GM19438 (cell line): ENCODE results near the gene UBASH3A.

ENCODE experiments used
- ATAC-seq: cut with Tn5 transposase; IDR thresholded peaks from one replicate; pipeline ENCODE4 v1.9.1; 2021; ENCODE audit warnings: low read depth; ENCODE audit not compliant: unreplicated experiment

Gene UBASH3A

DNA sequence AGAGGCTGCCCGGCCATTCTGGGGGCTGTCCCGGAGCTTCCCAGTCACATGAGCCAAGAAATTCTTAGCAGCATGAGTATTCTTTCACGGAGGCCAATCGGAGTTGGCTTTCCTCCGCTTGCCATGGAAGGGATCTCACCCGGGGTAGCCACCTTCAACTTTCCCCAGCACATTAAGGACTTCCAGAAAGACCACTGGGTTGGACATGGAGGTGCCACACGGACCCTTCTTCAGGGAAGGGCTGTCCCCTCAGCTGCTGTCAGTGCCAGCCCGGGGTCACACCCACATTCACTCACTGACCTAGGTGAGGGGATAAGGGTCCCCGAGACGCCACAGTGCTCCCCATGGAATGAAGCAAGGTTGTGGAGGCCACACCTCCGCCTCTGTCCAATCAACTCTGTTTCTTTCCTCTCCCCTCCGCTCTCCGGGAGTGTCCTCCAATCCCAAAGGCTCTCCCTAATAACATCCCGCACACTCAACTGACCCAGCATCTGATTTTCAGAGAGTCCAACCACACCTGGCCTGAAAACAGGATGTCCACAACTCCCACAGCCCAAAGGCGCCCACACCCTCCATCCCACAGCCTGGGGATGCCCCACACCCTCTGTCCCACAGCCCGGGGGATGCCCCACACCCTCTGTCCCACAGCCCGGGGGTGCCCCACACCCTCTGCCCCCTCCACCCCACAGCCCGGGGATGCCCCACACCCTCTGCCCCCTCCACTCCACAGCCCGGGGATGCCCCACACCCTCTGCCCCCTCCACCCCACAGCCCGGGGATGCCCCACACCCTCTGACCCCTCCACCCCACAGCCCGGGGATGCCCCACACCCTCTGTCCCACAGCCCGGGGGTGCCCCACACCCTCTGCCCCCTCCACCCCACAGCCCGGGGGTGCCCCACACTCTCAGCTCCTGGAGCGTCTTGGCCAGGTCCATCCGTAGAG lies 73.0 kb downstream of the UBASH3A start:
- no peak for ATAC-seq

DNA sequence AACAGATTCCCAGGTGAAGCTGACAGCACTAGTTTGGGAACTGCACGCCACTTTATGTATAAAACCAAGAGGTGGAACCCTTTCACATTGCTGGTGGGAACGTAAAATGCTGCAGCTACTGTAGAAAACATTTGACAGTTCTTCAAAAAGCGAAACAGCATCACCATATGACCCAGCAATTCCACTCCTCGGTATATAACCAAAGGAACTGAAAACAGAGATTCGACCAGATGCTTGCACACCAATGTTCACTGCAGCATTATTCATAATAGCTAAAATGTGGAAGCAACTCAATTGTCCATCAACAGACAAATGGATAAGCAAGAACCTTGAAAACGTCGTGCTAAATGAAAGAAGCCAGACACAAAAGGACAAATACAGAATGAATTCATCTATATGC lies 74.8 kb downstream of the UBASH3A start:
- ATAC-seq, result no peak

GRCh38 chr21:42479582-42479981 lies 75.9 kb downstream of the UBASH3A start:
- ATAC-seq, result no peak

- ATAC-seq, result no peak
Measured at GRCh38 chr21:42480736-42481135, 77.0 kb downstream of the UBASH3A start.

DNA sequence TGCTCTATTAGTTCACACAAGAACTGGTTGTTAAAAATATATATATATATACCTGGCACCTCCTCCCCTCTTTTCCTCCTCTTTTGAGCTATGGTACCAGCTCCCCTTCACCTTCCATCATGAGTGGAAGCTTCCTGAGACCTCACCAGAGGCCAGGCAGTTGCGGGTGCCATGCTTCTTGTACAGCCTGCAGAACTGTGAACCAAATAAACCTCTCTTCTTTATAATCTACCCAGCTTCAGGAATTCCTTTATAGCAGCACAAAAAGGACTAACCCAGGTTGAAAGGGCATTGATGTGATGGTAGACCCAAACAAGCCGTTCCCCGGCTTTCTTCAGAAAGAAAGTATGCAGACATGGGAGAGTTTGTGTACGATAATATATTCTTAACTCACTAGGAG lies 77.5 kb downstream of the UBASH3A start:
- no peak for ATAC-seq

GRCh38 chr21:42484966-42485365 lies 81.3 kb downstream of the UBASH3A start:
- ATAC-seq, result no peak

DNA sequence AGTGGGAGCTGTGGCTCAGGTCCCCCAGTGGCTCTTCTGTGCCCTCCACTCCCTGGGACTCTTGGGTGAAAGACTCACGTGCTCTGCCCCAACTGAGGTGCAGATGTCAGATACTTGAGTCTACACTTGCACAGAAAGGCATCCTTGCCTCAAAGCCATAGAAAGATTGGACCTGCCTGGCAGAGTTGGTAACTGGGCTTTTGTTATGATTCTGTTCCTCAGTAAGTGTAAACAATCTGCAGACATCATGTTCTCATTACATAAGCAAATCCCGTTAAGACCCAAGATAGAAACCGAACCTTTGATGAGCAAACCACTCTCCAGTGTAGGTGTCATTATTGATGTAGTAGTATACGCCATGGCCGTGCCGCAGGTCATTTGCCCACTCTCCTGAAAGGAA lies 82.4 kb downstream of the UBASH3A start:
- no peak for ATAC-seq

DNA sequence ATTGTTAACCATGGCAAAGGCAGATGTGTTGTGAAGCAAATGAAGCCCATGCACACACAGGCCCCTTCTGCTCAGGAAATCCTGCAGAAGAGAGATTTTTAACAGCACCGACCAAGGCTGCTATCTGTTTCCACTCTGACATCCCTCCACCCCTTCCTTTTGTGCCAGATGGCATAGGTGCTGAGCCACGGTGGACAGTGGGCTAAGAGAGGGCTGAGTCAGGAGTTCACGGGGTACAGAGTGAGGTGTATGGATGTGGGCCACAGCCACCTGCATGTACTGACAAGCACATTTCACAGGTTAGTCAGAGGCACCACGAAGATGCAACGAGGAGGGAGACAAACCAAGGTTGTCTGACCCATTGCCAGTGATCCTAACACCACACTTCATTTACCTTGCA lies 82.8 kb downstream of the UBASH3A start:
- ATAC-seq, result no peak

DNA sequence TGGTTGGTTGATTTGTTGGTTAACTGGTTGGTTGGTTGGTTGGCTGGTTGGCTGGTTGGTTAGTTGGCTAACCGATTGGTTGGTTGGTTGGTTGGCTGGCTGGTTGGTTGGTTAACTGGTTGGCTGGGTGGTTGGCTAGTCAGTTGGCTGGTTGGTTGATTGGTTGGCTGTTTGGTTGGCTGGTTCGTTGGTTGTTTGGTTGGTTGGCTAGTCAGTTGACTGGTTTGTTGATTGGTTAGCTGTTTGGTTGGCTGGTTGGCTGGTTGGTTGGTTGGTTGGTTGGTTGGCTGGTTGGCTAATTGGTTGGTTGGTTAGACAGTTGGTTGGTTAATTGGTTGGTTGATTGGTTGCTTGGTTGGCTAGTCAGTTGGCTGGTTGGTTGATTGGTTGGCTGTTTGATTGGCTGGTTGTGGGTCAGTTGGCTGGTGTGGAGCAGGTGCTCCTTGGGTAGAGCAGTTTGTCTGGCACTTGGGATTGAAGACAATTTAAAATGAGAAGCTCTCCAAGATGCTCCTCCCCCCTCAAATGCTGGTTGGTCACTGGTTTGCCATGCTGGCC lies 85.4 kb downstream of the UBASH3A start:
- no peak for ATAC-seq

GRCh38 chr21:42489991-42490390 lies 86.3 kb downstream of the UBASH3A start:
- no peak for ATAC-seq

GRCh38 chr21:42490720-42491119 lies 87.0 kb downstream of the UBASH3A start:
- ATAC-seq, result no peak

GRCh38 chr21:42491328-42491727 lies 87.6 kb downstream of the UBASH3A start:
- no peak for ATAC-seq

DNA sequence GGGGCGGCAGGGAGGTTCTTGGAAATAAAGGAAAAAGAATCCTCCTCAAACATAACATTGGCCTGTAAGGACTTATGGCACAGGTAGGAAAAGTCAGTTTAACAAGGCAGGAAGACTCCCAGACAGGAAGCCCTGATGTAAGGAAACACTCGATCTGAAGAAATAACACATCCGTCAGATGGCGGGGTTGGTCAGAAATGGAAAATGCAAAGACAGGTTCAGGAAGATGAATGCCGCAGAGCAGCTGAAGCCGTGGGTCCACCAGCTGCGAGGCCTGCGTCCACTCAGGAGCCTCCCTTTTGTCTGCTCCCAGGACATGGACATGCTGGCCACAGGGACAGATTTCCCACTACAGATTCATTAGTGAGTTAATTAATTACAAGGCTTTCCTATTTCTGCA lies 88.5 kb downstream of the UBASH3A start:
- ATAC-seq, result no peak

GRCh38 chr21:42493109-42494060 lies 89.7 kb downstream of the UBASH3A start:
- ATAC-seq, result no peak

- no peak for ATAC-seq
Measured at GRCh38 chr21:42495027-42495426, 91.3 kb downstream of the UBASH3A start.

DNA sequence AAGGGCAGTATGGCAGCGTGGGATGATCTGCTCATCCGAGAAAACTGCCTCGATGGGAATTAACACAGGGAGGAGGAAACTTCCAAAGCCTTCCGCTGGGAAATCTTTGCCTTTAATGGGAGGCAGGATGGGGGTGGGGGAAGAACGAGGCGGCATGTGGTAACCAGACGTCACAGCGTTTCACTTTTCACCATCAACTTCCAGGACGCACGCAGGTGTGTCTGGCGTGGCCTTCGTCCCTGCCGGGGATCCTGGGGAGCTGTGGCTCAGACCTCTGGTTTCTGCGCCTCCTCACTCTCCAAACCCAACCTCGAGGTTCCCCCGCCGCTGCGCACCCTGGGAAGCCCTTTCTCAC lies 92.0 kb downstream of the UBASH3A start:
- ATAC-seq, result no peak

GRCh38 chr21:42496120-42496838 lies 92.6 kb downstream of the UBASH3A start, which contains the start of gene RSPH1:
RSPH1 (minus strand) TSS chr21:42496224; CDS start chr21:42496186, 38 bp downstream.
- peak; percentile 98 for ATAC-seq

DNA sequence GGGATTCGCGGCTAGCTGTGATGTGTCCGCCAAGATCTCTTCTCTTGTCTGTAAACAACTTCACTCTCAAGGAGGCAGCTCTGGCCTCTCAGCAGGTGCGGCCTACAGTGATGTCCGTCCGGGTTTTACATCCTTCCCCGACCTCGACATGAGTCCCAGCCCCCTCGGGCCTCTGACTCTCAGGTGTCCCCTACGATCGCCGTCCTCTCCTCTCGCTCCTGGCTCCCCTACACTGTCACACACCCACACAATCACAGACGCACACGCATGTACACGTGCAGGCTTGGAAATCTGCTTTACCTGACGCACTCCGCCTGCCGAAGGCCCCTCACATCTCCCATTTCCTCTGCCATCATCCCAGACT lies 93.1 kb downstream of the UBASH3A start:
- ATAC-seq, result no peak
